HCT116 (cell line): ENCODE measurements around the gene HOXA1. TPM values are rescaled to one million over a fixed set of nuclear protein-coding genes. Genes with fewer than 3 reads are reported as not detected.

Source experiments
- ATAC-seq: fragments of 200-7000 bp; cut with Tn5 transposase; 2 replicates; pipeline ENCODE4 v1.9.1; 2020; ENCODE audit warnings: mild to moderate bottlenecking, moderate library complexity
- BruUV-seq: library from RNA; stranded (reverse); fragments of 400-500 nt; replicated peaks from 2 replicates; lab custom pipeline; 2021; lab: Mats Ljungman, UMichigan
- CTCF ChIA-PET: fragments of 300-600 bp; sonication (Branson Sonifier 250); formaldehyde crosslinking; loops from one replicate; lab custom pipeline; 2021; ENCODE audit warnings: antibody characterized with exemption; lab: Charles Lee
- POLR2A ChIA-PET: fragments of 300-600, 350-600 bp; sonication (Branson Sonifier 250); formaldehyde crosslinking; loops from one replicate; lab custom pipeline; 2021; ENCODE audit warnings: antibody characterized with exemption; lab: Charles Lee
- RAD21 ChIA-PET, 2 experiments: fragments of 300-600 bp; sonication (Branson Sonifier 250); formaldehyde crosslinking; loops; one replicate each; lab custom pipeline; 2023; ENCODE audit warnings: low total read pairs in 2 of 2; ENCODE audit not compliant: uncharacterized antibody in 2 of 2, unreplicated experiment in 2 of 2, low non-redundant PET in 1 of 2; lab: Charles Lee
- DNase-seq: peaks from one replicate; pipeline ENCODE4 v3.0.0-alpha.2; 2010; ENCODE audit warnings: low read depth, low spot score
- H2AFZ ChIP-seq: fragments of 200-600 bp; shearing (Covaris generic), sonication (generic); 2 replicates; pipeline ENCODE4 v1.6.1; 2017; ENCODE audit warnings: low read depth, mixed run types, mixed read lengths, antibody characterized with exemption, low read length; ENCODE audit not compliant: poor library complexity, severe bottlenecking
- H3K27ac ChIP-seq: 2 replicates; pipeline ENCODE4 v1.5.1; 2012; ENCODE audit warnings: low read depth, low read length
- H3K27me3 ChIP-seq: fragments of 200-600 bp; sonication (generic); 2 replicates; pipeline ENCODE4 v1.6.1; 2016; ENCODE audit warnings: mixed run types, low read length, mixed read lengths; ENCODE audit not compliant: insufficient read depth
- H3K36me3 ChIP-seq, 2 experiments: fragments of 200-500 bp in 1 of 2; fragments of 200-600 bp in 1 of 2; sonication (Bioruptor generic) in 1 of 2; sonication (generic) in 1 of 2; 2 replicates each; pipeline versions ENCODE4 v1.5.1 to v1.6.1; 2014 to 2016; ENCODE audit warnings: low read length in 2 of 2, inconsistent platforms in 1 of 2, mixed read lengths in 1 of 2, mixed run types in 1 of 2; ENCODE audit not compliant: insufficient read depth in 2 of 2, control insufficient read depth in 1 of 2
- H3K4me1 ChIP-seq, 2 experiments: fragments of 200-600 bp in 1 of 2; sonication (generic) in 1 of 2; 2 replicates each; pipeline versions ENCODE4 v1.5.1 to v1.6.1; 2012 to 2017; ENCODE audit warnings: low read length in 2 of 2, inconsistent platforms in 1 of 2, mild to moderate bottlenecking in 1 of 2, mixed read lengths in 1 of 2, mixed run types in 1 of 2, moderate library complexity in 1 of 2; ENCODE audit not compliant: insufficient read depth in 2 of 2, control insufficient read depth in 1 of 2
- H3K4me2 ChIP-seq: fragments of 200-600 bp; sonication (generic); 2 replicates; pipeline ENCODE4 v1.6.1; 2017; ENCODE audit warnings: mixed run types, low read length, mixed read lengths
- H3K4me3 ChIP-seq, 2 experiments: fragments of 200-600 bp in 1 of 2; sonication (generic) in 1 of 2; replicated peaks in 1 of 2; 2 replicates each; pipeline ENCODE4 v1.5.1; 2011 to 2016; ENCODE audit warnings: low read length in 2 of 2, control low read depth in 1 of 2, low read depth in 1 of 2, mild to moderate bottlenecking in 1 of 2, mixed read lengths in 1 of 2, mixed run types in 1 of 2
- H3K79me2 ChIP-seq: fragments of 200-600 bp; sonication (generic); 2 replicates; pipeline ENCODE4 v1.6.1; 2017; ENCODE audit warnings: mild to moderate bottlenecking, mixed run types, low read length, moderate library complexity, mixed read lengths; ENCODE audit not compliant: insufficient read depth
- H3K9ac ChIP-seq: fragments of 200-600 bp; sonication (generic); 2 replicates; pipeline ENCODE4 v1.6.1; 2016; ENCODE audit warnings: low read length, mixed read lengths
- H3K9me2 ChIP-seq: fragments of 200-600 bp; sonication (generic), shearing (Covaris generic); 2 replicates; pipeline ENCODE4 v1.6.1; 2017; ENCODE audit warnings: mixed run types, mild to moderate bottlenecking, moderate library complexity; ENCODE audit not compliant: insufficient read depth
- H3K9me3 ChIP-seq, 2 experiments: fragments of 200-500 bp in 1 of 2; fragments of 200-600 bp in 1 of 2; sonication (Bioruptor generic) in 1 of 2; sonication (generic) in 1 of 2; 2 replicates each; pipeline ENCODE4 v1.6.1; 2014 to 2017; ENCODE audit warnings: low read length in 2 of 2, mixed read lengths in 2 of 2, inconsistent platforms in 1 of 2, low read depth in 1 of 2, mild to moderate bottlenecking in 1 of 2, mixed run types in 1 of 2, moderate library complexity in 1 of 2; ENCODE audit not compliant: control insufficient read depth in 1 of 2, insufficient read depth in 1 of 2
- H4K20me1 ChIP-seq: fragments of 200-600 bp; sonication (generic), shearing (Covaris generic); 2 replicates; pipeline ENCODE4 v1.6.1; 2017; ENCODE audit warnings: mixed run types, mild to moderate bottlenecking, moderate library complexity; ENCODE audit not compliant: insufficient read depth
- CBX3 ChIP-seq: IDR thresholded peaks from 2 replicates; pipeline ENCODE4 v1.6.1; 2012; ENCODE audit warnings: low read depth
- CEBPB ChIP-seq: IDR thresholded peaks from 2 replicates; pipeline ENCODE4 v1.6.1; 2012; ENCODE audit warnings: low read depth
- ELF1 ChIP-seq: IDR thresholded peaks from 2 replicates; pipeline ENCODE4 v1.6.1; 2012; ENCODE audit warnings: low read depth, borderline replicate concordance
- EZH2 ChIP-seq: fragments of 200-600 bp; sonication (generic); IDR thresholded peaks from 2 replicates; pipeline ENCODE4 v1.6.1; 2017; ENCODE audit warnings: antibody characterized with exemption, mixed run types
- FOSL1 ChIP-seq: IDR thresholded peaks from 2 replicates; pipeline ENCODE4 v1.6.1; 2012; ENCODE audit warnings: low read depth
- JUND ChIP-seq: IDR thresholded peaks from 2 replicates; pipeline ENCODE4 v1.6.1; 2012
- MAX ChIP-seq: IDR thresholded peaks from 2 replicates; pipeline ENCODE4 v1.6.1; 2012
- POLR2A ChIP-seq: IDR thresholded peaks from 2 replicates; pipeline ENCODE4 v1.7.0; 2011; ENCODE audit warnings: borderline replicate concordance; ENCODE audit not compliant: insufficient read depth, insufficient read length; ENCODE audit errors: extremely low read depth
- POLR2AphosphoS5 ChIP-seq: IDR thresholded peaks from 2 replicates; pipeline ENCODE4 v1.6.1; 2011; ENCODE audit warnings: mild to moderate bottlenecking, low read depth, low read length, moderate library complexity
- RAD21 ChIP-seq: IDR thresholded peaks from 2 replicates; pipeline ENCODE4 v1.6.1; 2012; ENCODE audit warnings: low read depth, mild to moderate bottlenecking
- REST ChIP-seq: IDR thresholded peaks from 2 replicates; pipeline ENCODE4 v1.6.1; 2012; ENCODE audit warnings: low read depth
- SIN3A ChIP-seq: IDR thresholded peaks from 2 replicates; pipeline ENCODE4 v1.6.1; 2012; ENCODE audit warnings: low read depth
- YY1 ChIP-seq: IDR thresholded peaks from 2 replicates; pipeline ENCODE4 v1.6.1; 2011; ENCODE audit warnings: low read length, low read depth, moderate library complexity, mild to moderate bottlenecking; ENCODE audit not compliant: insufficient replicate concordance; ENCODE audit errors: extremely low read depth
- ZNF274 ChIP-seq: fragments of 200-500 bp; sonication (Bioruptor generic); IDR thresholded peaks from 2 replicates; pipeline ENCODE4 v1.6.1; 2014; ENCODE audit warnings: mild to moderate bottlenecking, low read depth, low read length, inconsistent platforms
- intact Hi-C: fragments of 100-400 bp; cut with micrococcal nuclease; formaldehyde crosslinking; loops from 2 replicates; pipeline ENCODE4 v1.10.0; 2022
- total RNA-seq: library from RNA; stranded (reverse); gene quantifications from one replicate; pipeline ENCODE4 v1.2.1, GENCODE V29; 2021; ENCODE audit not compliant: unreplicated experiment

Gene HOXA1
- total RNA-seq, 1 experiment from 2014 or later, result 2.8 TPM

GRCh38 chr7:27132214-27132613, 36.4 kb upstream of the HOXA1 start:
- ChIA-PET RAD21 (interaction anchor here in 1 of 2 experiments (0.6 kb wide), 1 partner anchor 282 kb away, joined by 3 read pairs; no protein-coding TSS in a partner anchor), POLR2A (interaction anchor here (1.5 kb wide), 1 partner anchor 17 kb away, joined by 3 read pairs; no protein-coding TSS in a partner anchor)
- no peak overlapping the region for H3K4me3 ChIP-seq
- H3K9me3 ChIP-seq, result no peaks in the 10 kb centered on the region
- no peaks in the 10 kb centered on the region for H3K79me2 ChIP-seq
- ATAC-seq, result no peak
- H3K36me3 ChIP-seq, result no peaks in the 10 kb centered on the region
- H3K27me3 ChIP-seq, result peaks cover 14% of the 10 kb centered on the region
- no peaks in the 10 kb centered on the region for H4K20me1 ChIP-seq
- no peak for DNase-seq
- BruUV-seq, result no TSS peak
- peaks cover 41 to 81% of the 10 kb centered on the region in 2 experiments for H3K4me1 ChIP-seq
- no peak overlapping the region for H3K9ac ChIP-seq
- H3K27ac ChIP-seq, result no peak overlapping the region
- H3K4me2 ChIP-seq, result peak overlapping the region; percentile 91; the same call in 1 of the 2 replicates
- intact Hi-C loops, result no loop called here
- H3K9me2 ChIP-seq, result no peaks in the 10 kb centered on the region
- TF ChIP-seq ELF1, result no peak
- TF ChIP-seq MAX, result no peak
- no peak for TF ChIP-seq POLR2AphosphoS5
- TF ChIP-seq YY1, result no peak
- TF ChIP-seq EZH2, result no peak
- no peak for TF ChIP-seq CEBPB
- no peak for TF ChIP-seq POLR2A
- no peak for TF ChIP-seq REST
- no peak for TF ChIP-seq ZNF274
- no peak for TF ChIP-seq RAD21
- no peak for TF ChIP-seq CBX3
- no peak for TF ChIP-seq JUND
- TF ChIP-seq SIN3A, result no peak
- no peak for TF ChIP-seq FOSL1
- TF ChIP-seq, all 23 proteins: peak for 0
- H2AFZ ChIP-seq, result no peak overlapping the region
- CTCF ChIA-PET, result no interaction called here
